RPMI7951 (cell line): ENCODE measurements around the gene ABLIM1. TPM values are rescaled to one million over a fixed set of nuclear protein-coding genes. Genes with fewer than 3 reads are reported as not detected.

Experiments
- DNase-seq: peaks from one replicate; pipeline ENCODE4 v3.0.0-alpha.2; 2012; ENCODE audit warnings: low read depth
- total RNA-seq: library from RNA; depleted of rRNA; stranded (reverse); fragments of >200 nt; shearing (Covaris generic); gene quantifications from 2 replicates; pipeline ENCODE4 v1.2.3, GENCODE V29; 2014

The ABLIM1 gene
- total RNA-seq, 1 experiment from 2014 or later = 0.24 TPM

DNA sequence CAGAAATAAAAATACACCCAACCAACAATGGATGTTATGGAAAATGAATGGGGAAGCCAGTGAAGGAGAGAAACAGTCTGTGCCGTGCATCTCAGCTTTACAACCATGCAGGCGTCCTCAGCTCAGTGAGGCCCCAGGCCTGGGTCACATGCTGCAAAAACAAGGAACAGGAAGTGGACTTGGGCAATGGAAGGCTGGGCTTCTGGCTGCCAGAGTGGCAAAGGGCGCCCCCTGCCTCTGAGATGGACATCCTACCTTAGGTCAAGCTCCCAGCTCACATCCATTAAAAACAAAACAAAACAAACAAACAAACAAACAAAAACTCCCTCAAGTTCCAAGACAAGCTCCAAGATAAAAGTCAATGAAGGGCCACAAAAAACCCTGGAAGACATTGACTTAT is 199.1 kb downstream of the ABLIM1 start:
- peak; percentile 42 for DNase-seq

DNA sequence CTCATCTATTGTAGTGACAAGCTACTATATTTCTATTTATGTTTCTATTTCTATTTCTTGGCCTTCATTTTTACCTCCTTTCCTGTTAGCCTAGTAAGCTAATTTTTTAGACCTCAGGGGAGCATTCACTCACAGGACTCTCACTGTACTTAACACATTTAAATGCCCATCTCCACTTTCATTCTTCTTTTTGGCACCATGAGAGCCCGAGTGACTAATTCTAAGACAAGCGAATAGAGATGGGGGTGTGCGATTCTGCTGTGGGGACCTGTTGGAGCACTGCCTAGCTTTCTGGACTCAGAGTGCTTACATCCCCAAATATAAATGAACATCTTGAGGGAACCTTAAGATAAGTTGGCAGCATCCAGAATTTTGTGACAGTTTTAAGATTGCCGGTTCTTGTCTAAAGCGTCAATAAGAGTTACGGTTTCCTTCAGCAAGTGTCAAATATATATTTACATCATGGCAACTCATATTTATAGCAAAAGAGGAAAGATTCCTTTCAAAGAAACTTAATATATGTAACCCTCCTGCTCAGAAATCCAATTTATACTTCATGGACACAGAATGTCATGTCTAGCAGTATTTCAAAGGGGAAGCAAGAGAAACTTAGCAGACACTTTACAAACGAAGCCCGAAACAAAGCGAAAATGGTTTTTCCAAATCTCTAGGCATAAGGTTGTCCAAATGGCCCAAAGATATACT is 199.7 kb downstream of the ABLIM1 start:
- no peak for DNase-seq

DNA sequence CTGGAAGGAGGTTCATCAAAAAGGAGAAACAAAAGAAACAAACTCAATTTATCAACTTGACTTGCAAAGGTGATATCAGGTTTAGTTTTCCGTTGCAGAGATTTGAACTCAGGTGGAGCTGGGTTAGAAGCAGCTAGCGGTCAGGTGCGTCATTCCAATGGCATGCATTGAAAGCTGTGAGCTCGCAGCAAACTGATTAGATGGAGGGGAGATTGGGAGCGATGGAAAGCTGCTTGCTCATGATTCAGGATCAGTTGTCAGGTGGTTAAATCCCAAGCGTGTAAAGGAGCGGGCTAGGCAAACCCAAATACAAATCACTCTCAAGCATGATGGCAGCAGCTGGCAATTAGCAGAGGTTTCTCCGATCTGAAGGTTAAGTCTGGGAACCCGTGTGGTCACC is 204.5 kb downstream of the ABLIM1 start:
- no peak for DNase-seq

DNA sequence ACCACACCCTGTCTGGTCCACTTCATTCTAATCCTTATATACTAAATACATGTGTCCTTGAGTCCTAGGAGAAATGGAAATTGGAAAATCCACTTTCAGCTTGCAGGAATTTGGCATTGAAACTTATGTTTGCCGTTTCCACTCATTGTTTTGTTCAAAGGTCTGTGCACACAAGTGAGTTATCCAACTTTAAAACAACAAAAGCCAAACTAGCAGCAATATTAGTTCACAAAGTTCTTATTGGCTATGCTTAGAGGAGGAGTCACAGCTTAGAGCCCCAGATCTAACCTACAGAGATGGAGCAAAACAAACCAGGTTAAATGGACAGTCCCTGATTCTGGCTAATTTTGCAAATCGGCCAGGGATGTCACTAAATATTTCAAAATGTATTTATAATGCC is 209.2 kb downstream of the ABLIM1 start:
- DNase-seq = no peak

DNA sequence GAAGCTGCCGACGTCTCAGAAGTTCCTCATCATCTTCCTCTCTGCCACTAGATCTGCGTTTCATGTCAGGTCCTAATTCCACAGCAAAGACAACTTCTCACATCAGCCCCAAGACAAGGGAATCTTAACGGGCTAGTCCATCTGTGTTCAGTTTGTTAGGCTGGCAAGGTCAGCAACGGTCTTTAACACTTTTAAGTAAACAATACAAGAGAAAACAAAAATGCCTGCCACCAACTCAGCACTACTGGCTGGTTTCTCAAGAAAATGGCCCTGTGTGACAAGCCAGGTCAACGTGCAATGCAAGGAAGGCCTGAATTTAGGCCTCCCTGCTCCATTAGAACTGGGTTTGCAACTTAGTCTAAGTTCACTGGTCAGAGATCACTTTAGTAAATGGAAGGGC is 212.7 kb downstream of the ABLIM1 start:
- DNase-seq = no peak

DNA sequence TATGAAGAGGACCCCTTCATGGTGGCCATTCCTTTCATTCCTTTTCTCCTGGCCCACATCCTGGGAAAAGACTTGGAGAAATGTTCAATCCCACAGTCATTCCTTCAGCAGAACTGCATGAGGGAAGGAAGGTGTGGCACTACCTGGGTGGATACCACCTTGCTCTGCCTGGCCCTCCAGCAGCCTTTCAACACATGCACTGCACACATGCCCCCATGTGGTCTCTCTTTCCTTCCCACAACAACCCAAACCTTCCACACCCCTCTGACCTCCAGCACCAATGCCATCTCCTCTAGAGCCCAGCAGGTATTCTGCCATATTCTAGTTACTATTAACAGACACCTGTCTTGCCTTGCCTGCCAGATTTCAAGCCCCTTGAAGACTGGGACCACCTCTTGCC is 213.3 kb downstream of the ABLIM1 start:
- no peak for DNase-seq

DNA sequence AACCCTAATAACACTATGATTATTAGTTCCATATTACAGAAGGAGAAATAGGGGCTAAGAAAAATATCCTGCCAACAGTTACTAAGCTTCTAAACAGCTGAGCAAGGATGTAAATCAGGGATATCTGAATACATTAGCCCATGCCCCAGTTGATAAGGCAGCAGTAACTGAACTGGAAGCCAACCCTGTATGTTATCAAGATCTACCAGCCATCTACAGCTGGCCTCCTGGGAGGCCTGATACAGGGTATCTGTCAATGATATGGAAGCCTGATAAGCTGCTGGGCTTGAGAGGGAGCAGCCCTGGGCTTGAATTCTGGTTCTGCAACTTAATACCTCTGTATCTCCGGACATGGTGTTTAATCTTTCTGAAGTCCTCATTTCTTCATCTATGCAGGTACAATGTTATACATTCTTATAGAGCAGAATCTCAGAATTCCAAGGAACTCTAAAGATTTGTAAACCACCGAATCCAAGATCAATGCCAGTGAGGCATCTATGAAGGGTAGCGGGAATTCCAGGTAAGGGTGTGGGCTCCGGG is 215.9 kb downstream of the ABLIM1 start:
- no peak for DNase-seq

DNA sequence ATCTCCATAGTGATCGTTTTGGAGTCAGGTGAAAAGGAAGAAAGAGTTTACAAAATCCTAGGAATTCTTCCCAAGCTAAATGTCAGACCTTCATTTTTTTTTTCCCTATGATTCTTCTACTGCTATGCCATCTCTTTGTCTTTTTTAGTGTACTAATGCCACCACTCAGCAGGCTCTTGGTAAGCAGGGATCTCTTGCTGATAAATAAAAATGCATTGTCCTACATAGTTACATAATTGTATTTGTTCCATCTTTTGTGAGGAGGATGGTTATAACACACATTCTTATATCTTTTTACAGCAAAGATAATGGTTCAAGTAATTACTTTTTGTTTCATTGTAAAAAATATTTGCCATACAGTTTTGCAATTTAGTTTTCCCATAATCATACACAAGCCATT is 217.0 kb downstream of the ABLIM1 start:
- no peak for DNase-seq

DNA sequence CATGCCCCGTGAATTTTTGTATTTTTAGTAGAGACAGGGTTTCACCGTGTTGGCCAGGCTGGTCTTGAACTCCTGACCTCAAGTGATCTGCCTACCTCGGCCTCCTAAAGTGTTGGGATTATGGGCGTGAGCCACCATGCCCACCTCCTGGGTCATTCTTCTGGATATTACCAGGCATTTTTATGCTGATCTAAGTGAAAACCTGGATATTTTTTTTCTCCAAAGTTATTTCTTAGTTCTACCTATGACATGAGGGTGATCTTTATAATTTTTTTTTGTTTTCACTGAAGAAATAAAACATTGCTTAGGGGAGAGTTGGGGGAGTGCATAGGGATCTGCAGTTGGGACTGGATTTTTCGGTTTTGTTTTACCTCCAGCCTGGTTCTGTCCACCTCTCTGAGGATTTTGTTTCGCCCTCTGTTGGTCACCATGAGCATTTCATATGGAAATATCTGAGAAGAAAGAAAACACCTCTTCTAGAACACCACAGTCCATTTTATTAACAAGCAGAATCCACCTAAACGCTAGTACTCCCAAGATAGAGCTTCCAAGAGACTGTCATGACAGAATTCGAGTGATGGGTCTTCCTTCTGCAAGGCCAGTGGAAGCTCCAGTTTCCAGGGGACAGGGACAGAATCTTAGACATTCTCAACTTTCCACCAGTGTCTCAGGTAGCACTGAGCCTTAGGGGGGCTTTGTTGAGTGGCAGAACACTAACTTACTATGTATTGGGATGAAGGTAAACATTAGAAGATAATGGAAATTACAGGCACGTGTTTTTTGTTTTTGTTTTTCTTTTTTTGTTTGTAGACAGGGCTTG is 220.4 kb downstream of the ABLIM1 start:
- DNase-seq = peak; percentile 36

DNA sequence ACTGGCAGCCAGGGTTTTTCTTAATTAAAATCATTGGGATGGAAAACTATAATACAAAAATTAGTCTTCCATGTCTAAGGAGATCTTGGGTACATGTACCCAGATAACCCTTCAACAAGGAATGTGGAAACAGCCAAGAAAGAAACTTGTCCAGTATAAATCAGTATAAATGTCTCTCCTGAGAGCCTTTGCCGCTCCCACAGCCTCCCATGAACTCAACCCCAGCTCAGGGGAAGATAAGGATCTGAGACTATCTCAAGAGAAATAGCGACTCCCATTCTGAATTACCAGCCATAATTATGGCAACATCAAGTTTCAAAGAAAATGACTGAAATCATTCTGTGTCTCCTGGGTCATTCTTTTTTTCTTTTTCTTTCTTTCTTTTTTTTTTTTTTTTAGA is 221.1 kb downstream of the ABLIM1 start:
- DNase-seq = no peak

DNA sequence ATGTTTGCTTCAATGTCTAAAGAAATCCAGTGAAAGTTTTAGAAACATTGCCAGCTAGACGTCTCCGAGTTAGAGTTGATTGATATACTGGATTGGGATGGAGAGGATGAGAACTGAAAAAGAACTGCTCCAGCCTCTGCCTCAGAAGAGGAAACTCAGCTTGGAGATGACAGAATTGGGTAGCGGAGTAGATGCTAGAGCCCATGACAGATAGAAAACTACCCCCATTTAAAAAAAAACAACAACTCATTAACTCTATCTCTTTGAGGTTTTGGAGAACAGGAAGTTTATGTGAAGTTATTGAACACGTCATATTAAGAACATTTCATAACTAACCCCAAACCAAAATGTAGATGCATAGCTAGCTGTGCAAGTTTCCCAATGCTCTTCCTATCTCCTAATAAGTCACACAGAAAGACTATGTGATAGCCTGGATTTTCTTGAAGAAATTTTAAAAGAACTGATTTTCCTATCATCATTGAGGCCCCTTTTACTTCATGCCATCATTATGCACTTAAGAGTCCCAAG is 225.4 kb downstream of the ABLIM1 start:
- no peak for DNase-seq

DNA sequence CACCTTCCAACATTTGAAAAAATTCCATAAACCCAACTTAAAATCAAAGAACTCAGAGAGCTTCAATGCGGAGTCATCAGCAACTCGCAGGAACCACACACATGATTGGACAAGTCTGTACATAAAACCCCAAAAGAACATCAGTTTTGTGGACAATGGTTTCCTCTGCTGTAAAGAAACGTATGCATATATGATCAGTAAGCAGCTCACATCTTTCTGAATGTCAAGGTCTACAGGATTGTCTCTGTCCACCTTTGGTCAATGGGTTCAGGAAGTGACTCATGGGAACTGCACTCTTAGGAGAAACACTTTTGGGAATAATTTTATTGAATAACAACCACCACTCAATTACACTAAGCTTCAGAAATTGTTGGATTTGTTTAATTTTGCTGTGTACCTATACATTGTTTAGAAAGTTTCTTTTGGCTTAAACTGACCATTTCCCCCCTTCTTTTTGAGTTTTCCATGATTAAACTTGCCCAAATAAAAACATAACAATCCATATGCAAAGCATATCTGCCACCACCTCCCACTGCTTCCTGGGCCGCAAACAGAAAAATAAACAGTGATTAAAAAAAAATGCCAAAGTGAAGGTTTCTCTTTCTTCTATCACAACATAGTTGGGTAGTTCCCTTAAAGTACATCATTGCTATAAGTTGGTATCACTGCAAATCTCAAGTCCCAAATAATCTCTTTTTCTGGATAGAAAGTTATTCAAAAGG is 226.5 kb downstream of the ABLIM1 start:
- DNase-seq = no peak

DNA sequence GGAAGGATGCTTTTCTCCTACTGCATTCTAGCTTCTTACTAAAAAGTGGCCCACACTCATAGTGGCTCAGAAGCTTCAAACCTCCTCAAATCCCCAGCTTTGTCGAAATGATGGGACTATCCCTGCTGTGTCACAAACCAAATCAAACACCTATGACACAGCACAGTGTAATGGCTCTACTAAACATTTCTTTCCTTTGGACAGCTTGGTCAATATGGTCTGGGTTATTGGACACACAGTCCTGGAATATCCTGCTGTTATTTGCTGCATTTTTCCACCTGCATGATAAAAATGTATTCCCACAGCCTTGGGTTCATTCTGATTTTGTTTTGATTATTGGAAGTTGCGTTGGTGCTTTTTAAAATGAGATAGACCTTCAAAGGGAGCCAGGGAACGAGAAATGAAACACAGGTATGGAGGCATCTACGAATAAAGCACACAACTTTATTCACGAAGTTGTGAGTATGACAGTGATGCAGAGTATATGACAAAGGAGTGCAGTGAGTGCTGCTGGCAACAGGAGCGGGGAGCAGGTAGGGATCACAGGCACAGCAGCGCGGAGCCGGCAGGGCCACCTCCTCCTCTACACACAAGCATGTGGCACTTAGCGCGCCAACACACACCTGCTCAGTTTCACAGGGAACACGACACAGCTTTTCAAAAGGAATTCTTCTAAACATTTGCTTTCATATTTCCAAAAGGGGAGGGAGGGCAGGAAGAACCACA is 227.2 kb downstream of the ABLIM1 start:
- DNase-seq = no peak

DNA sequence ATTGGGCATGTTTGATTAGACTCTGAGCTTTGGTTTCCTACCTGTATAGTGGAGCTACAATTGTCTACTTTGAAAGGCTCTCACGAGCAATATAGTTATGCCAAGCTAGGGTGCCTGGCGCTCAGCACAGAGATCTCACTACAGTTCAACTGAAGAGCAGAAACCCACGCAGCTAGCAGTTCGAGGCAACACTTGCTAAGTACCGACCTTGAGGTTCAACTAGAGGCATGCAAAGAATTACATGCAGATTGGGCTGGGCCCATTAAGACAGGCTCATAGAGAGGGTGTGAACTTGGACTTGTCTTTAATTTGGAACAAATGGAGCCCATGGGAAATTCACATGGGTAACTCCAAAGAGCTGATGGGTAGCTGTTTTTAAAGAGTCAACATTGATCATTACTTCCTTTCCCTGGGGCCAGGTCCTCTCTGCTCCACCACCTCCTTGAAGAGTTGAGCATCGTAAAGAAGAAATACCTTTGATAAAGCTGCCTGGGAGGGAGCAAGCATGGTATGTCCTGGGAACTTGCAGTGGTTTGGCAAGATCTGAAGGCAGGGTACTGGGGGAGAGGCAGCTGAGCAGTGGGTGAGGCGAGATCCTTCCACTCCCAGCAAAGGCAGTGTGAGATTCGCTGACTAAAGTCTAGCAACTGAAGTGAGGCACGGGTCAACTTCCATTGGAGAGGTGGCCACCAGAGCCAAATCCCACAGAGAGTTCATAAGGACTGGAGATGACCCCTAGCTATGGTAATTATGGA is 228.3 kb downstream of the ABLIM1 start:
- DNase-seq = no peak

DNA sequence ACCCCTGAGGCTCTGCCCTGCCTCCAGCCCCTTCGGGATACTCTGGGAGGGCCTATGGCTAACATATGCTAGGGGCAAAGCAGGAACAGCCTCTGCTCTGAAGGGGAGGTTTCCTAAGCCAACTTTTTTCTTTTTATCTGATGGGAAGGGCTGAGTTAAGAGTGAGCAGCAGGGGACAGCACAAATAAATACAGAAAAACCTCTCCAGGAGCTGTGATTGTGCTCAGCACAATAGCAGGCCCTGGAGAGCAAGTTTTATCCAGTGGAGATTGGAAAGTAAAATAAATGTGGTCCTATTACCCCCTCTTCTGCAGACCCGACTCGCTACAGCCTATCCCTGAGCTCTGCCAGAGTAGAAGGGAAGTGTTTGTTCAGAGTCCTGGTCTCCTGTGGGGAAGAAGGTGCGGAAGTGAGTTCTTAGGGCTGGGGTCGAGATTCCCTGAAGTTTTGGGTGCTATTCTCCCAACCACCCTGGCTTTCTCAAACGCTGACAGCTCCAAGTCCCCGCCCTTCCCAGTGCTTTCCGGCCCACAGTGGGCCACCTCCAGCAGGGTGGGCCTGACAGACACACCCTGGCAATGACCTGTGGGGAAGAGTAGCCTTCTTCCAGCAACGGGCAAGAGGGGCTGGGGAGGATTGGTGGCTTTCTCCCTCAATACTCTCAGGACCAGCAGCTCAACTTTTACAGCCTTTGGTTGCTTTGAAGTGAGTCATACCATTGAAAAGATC is 230.8 kb downstream of the ABLIM1 start:
- DNase-seq = no peak

DNA sequence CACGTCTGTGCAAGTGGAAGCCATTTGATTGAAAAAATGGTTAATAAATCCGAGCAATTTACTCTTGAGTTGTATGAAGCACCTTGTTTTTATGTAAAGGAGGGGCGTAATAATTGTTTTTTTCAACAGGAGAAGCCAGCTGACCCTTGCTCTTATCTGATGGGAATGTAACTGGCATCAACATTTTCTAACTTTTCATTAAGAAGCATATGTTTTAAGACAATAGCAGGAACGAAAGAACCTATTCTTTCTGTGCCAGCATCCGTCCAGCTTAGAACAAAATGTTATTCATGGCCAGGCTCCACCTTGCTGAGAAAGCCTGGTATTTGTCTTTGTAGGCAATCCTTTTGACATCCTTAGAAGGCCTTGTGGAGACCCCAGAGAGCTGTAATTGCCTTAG is 231.6 kb downstream of the ABLIM1 start:
- DNase-seq = no peak

DNA sequence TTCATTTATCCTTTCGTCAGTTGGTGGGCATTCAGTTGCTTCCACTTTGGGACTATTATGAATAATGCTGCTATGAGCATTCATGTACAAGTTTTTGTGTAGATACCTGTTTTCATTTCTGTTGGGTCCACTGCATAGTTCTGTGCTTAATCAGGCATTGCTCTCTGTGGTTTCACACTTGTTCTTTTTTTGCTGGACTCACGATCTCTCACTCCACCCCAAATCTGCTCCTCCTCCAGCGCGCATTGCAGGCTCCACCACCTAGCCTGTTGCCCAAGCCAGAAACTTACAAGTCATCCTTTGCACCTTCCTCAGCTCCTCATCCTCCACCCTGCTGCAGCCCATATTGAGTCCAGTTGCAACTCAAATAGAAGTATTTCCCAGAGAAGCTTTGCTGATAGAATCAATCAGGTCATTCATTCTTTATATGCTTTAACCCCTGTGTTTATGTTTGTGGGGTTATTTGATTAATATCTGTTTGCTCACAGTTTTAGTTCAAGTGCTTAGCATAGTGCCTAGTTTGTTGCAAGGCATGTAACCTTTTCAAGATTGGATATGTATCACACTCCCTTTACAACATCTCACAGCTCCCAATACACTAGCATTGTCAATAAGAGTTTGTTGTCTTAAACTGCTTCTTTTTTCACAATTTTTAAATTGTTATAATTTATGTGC is 237.1 kb downstream of the ABLIM1 start:
- DNase-seq = no peak

DNA sequence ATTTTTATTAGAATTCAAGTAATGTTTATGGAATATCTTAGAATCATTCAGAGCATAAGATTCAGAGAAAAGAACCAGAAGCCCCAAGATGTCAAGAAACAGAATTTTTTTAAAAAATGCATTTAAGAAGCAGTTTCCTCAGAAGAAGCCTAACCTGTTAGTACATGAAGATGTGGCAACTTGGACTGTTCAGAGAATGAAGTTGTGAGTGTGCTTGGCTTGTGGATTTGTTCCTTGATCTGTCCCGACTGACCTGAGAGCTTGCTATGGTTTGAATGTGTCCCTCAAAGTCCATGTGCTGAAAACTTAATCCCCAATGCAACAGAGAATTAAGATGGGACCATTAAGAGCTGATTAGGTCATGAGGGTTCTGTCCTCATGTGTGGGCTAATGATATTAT is 240.0 kb downstream of the ABLIM1 start:
- no peak for DNase-seq
